Epithelial cell of esophagus (primary cell): ENCODE data around the gene MYO18B.

ENCODE experiments used
- DNase-seq: peaks from one replicate; pipeline ENCODE4 v3.0.0; 2010; ENCODE audit warnings: low read depth
- H3K4me3 ChIP-seq: 2 replicates; pipeline ENCODE4 v1.5.1; 2011; ENCODE audit warnings: mild to moderate bottlenecking, low read length, control low read depth
- CTCF ChIP-seq: IDR thresholded peaks from 2 replicates; pipeline ENCODE4 v1.5.1; 2011; ENCODE audit warnings: low read depth, mild to moderate bottlenecking, low read length, control low read depth, inconsistent platforms; ENCODE audit not compliant: insufficient read depth; ENCODE audit errors: missing control alignments

MYO18B gene

GRCh38 chr22:26035523-26035922, 293.5 kb downstream of the MYO18B start:
- no peak for TF ChIP-seq CTCF
- no peak overlapping the region for H3K4me3 ChIP-seq

GRCh38 chr22:26038365-26038764, 296.4 kb downstream of the MYO18B start:
- TF ChIP-seq CTCF = no peak
- H3K4me3 ChIP-seq = no peak overlapping the region
- DNase-seq = no peak

More at GRCh38 chr22:26035523-26035922, 293.5 kb downstream of the MYO18B start:
- DNase-seq = no peak

- H3K4me3 ChIP-seq = no peak overlapping the region
- no peak for DNase-seq
- TF ChIP-seq CTCF = no peak
Observed at GRCh38 chr22:26041931-26042330, 299.9 kb downstream of the MYO18B start.

- TF ChIP-seq CTCF = no peak
- no peak overlapping the region for H3K4me3 ChIP-seq
- DNase-seq = no peak
Observed at GRCh38 chr22:26043031-26043430, 301.0 kb downstream of the MYO18B start.

GRCh38 chr22:26045051-26045450, 303.1 kb downstream of the MYO18B start:
- no peak for TF ChIP-seq CTCF
- DNase-seq = no peak
- H3K4me3 ChIP-seq = no peak overlapping the region

- no peak for TF ChIP-seq CTCF
- DNase-seq = no peak
- no peak overlapping the region for H3K4me3 ChIP-seq
Observed at GRCh38 chr22:26045860-26046259, 303.9 kb downstream of the MYO18B start.

GRCh38 chr22:26047516-26047915, 305.5 kb downstream of the MYO18B start:
- no peak for TF ChIP-seq CTCF

More at GRCh38 chr22:26047516-26047915, 305.5 kb downstream of the MYO18B start:
- DNase-seq = no peak
- no peak overlapping the region for H3K4me3 ChIP-seq
